GM23338 (cell line): Measurements from ENCODE around the gene EYA4. TPM values are rescaled to one million over a fixed set of nuclear protein-coding genes. Genes with fewer than 3 reads are reported as not detected.

ENCODE experiments used
- ATAC-seq: fragments of 200-7000 bp; cut with Tn5 transposase; 3 replicates; pipeline ENCODE4 v1.9.1; 2020
- DNase-seq: peaks from one replicate; pipeline ENCODE4 v3.0.0-alpha.2; 2015; ENCODE audit warnings: low spot score
- H2AFZ ChIP-seq: fragments of 200-600 bp; sonication (generic); 2 replicates; pipeline ENCODE4 v1.8.0; 2016; ENCODE audit warnings: antibody characterized with exemption, mild to moderate bottlenecking, moderate library complexity
- H3F3A ChIP-seq: fragments of 200-600 bp; sonication (generic); replicated peaks from 2 replicates; pipeline ENCODE4 v1.8.0; 2017; ENCODE audit warnings: antibody characterized with exemption, mixed run types, low read depth
- H3K27ac ChIP-seq: fragments of 200-600 bp; sonication (generic); 2 replicates; pipeline ENCODE4 v1.6.1; 2016; ENCODE audit warnings: low read depth
- H3K27me3 ChIP-seq: fragments of 200-600 bp; sonication (generic); 2 replicates; pipeline ENCODE4 v1.8.0; 2016; ENCODE audit warnings: mild to moderate bottlenecking, mixed run types, moderate library complexity; ENCODE audit not compliant: insufficient read depth
- H3K36me3 ChIP-seq: fragments of 200-600 bp; sonication (generic); 2 replicates; pipeline ENCODE4 v1.8.0; 2016; ENCODE audit warnings: mild to moderate bottlenecking; ENCODE audit not compliant: insufficient read depth
- H3K4me1 ChIP-seq: fragments of 200-600 bp; sonication (generic); 2 replicates; pipeline ENCODE4 v1.8.0; 2016; ENCODE audit warnings: mild to moderate bottlenecking, moderate library complexity; ENCODE audit not compliant: insufficient read depth
- H3K4me2 ChIP-seq: fragments of 200-600 bp; sonication (generic); 2 replicates; pipeline ENCODE4 v1.7.1; 2017; ENCODE audit warnings: mixed run types
- H3K4me3 ChIP-seq: fragments of 200-600 bp; sonication (generic); 2 replicates; pipeline ENCODE4 v1.6.1; 2016; ENCODE audit warnings: mixed run types
- H3K79me2 ChIP-seq: fragments of 200-600 bp; sonication (generic); replicated peaks from 2 replicates; pipeline ENCODE4 v1.8.0; 2017; ENCODE audit warnings: mild to moderate bottlenecking; ENCODE audit not compliant: insufficient read depth
- H3K9me2 ChIP-seq: fragments of 200-600 bp; sonication (generic); 2 replicates; pipeline ENCODE4 v1.8.0; 2017; ENCODE audit not compliant: insufficient read depth
- H4K20me1 ChIP-seq: fragments of 200-600 bp; sonication (generic); replicated peaks from 2 replicates; pipeline ENCODE4 v1.8.0; 2017; ENCODE audit warnings: mild to moderate bottlenecking; ENCODE audit not compliant: insufficient read depth
- H3K27ac Mint-ChIP-seq: 2 replicates; pipeline ENCODE4 v1.8.0; 2020; ENCODE audit warnings: inconsistent platforms, mild to moderate bottlenecking, moderate library complexity, mixed read lengths
- H3K27me3 Mint-ChIP-seq: 3 replicates; pipeline ENCODE4 v1.8.0; 2022; ENCODE audit warnings: low read depth, mild to moderate bottlenecking, moderate library complexity, mixed read lengths, inconsistent platforms; ENCODE audit not compliant: insufficient read depth, poor library complexity
- H3K36me3 Mint-ChIP-seq: 3 replicates; pipeline ENCODE4 v1.8.0; 2021; ENCODE audit warnings: low read depth, mild to moderate bottlenecking, inconsistent platforms, moderate library complexity, mixed read lengths
- H3K4me1 Mint-ChIP-seq: 3 replicates; pipeline ENCODE4 v1.8.0; 2020; ENCODE audit warnings: mild to moderate bottlenecking, inconsistent platforms, mixed read lengths
- H3K4me3 Mint-ChIP-seq: 3 replicates; pipeline ENCODE4 v1.8.0; 2021; ENCODE audit warnings: moderate library complexity, mild to moderate bottlenecking, inconsistent platforms, mixed read lengths
- H3K9me3 Mint-ChIP-seq: 3 replicates; pipeline ENCODE4 v1.8.0; 2020; ENCODE audit warnings: moderate library complexity, mild to moderate bottlenecking, inconsistent platforms, mixed read lengths
- CTCF ChIP-seq, 2 experiments: fragments of 200-600 bp in 1 of 2; sonication (generic) in 1 of 2; conservative IDR thresholded peaks; 2 replicates each; pipeline versions ENCODE4 v1.5.1 to v1.6.1; 2016 to 2017; ENCODE audit warnings: antibody characterized with exemption in 2 of 2, low read depth in 2 of 2, mild to moderate bottlenecking in 2 of 2, moderate library complexity in 1 of 2
- ETS1 ChIP-seq: IDR thresholded peaks from 2 replicates; pipeline ENCODE4 v1.6.1; 2016; ENCODE audit warnings: antibody characterized with exemption
- EZH2 ChIP-seq: fragments of 200-600 bp; sonication (generic); IDR thresholded peaks from one replicate; pipeline ENCODE4 v1.8.0; 2017; ENCODE audit warnings: antibody characterized with exemption, mild to moderate bottlenecking, low read depth; ENCODE audit not compliant: unreplicated experiment
- EZH2phosphoT487 ChIP-seq: fragments of 200-600 bp; sonication (generic); IDR thresholded peaks from one replicate; pipeline ENCODE4 v1.8.1; 2018; ENCODE audit warnings: antibody characterized with exemption; ENCODE audit not compliant: unreplicated experiment
- JUNB ChIP-seq: IDR thresholded peaks from one replicate; pipeline ENCODE4 v1.6.1; 2016; ENCODE audit warnings: antibody characterized with exemption; ENCODE audit not compliant: unreplicated experiment
- NANOG ChIP-seq: IDR thresholded peaks from 2 replicates; pipeline ENCODE4 v1.6.1; 2016; ENCODE audit warnings: antibody characterized with exemption, borderline replicate concordance
- REST ChIP-seq: IDR thresholded peaks from one replicate; pipeline ENCODE4 v1.6.1; 2018; ENCODE audit warnings: antibody characterized with exemption; ENCODE audit not compliant: unreplicated experiment
- STAT1 ChIP-seq: IDR thresholded peaks from one replicate; pipeline ENCODE4 v1.6.1; 2016; ENCODE audit warnings: antibody characterized with exemption; ENCODE audit not compliant: unreplicated experiment
- ZNF114 ChIP-seq: fragments of 250-450 bp; sonication (Bioruptor Pico); IDR thresholded peaks from 2 replicates; pipeline ENCODE4 v1.5.0; 2020; ENCODE audit warnings: mild to moderate bottlenecking, moderate library complexity
- ZNF331 ChIP-seq: fragments of 250-450 bp; sonication (Bioruptor Pico); IDR thresholded peaks from 2 replicates; pipeline ENCODE4 v1.5.0; 2020; ENCODE audit warnings: low read depth, mild to moderate bottlenecking, moderate library complexity
- polyA plus RNA-seq: library from polyadenylated mRNA; unstranded; fragments of >200 nt; fragmentation: Nextera tagmentation; extraction: Ambion mirVana; gene quantifications from 2 replicates; pipeline ENCODE4 v1.2.1, GENCODE V29; 2016
- total RNA-seq: library from RNA; depleted of rRNA; stranded (reverse); fragments of >200 nt; shearing (Covaris generic); gene quantifications from 2 replicates; pipeline ENCODE4 v1.2.3, GENCODE V29; 2014
- TF ChIP-seq, protein P1 (sequence below): fragments of 250-450 bp; sonication (Bioruptor Pico); IDR thresholded peaks from 2 replicates; pipeline ENCODE4 v1.5.0; 2020; ENCODE audit warnings: mild to moderate bottlenecking, moderate library complexity

EYA4 gene
- total and polyA plus RNA-seq, 2 experiments from 2014 or later = 0.05 to 0.21 TPM

GRCh38 chr6:133326584-133326983, 85.4 kb downstream of the EYA4 start:
- no peak overlapping the region for H3K4me2 ChIP-seq
- no peak for TF ChIP-seq ETS1
- TF ChIP-seq STAT1 = no peak
- no peak for TF ChIP-seq EZH2phosphoT487
- no peak for TF ChIP-seq EZH2
- TF ChIP-seq ZNF114 (CRISPR knock-in tag) = no peak
- TF ChIP-seq CTCF (conservative IDR thresholded peaks at IDR 0.05; ENCODE audit: low read depth in 2 of 2) = no peak
- no peak for TF ChIP-seq JUNB
- no peak for TF ChIP-seq REST
- TF ChIP-seq ZNF331 = no peak
- no peak for TF ChIP-seq NANOG
- H3K27me3 ChIP-seq = no peaks in the 10 kb centered on the region
- no peaks in the 10 kb centered on the region for H3K9me3 Mint-ChIP-seq
- H3K36me3 Mint-ChIP-seq = no peaks in the 10 kb centered on the region
- H3K4me1 ChIP-seq = no peaks in the 10 kb centered on the region
- H3K27me3 Mint-ChIP-seq = no peaks in the 10 kb centered on the region
- H3K36me3 ChIP-seq = no peaks in the 10 kb centered on the region
- no peaks in the 10 kb centered on the region for H4K20me1 ChIP-seq
- no peaks in the 10 kb centered on the region for H3K4me1 Mint-ChIP-seq
- H3K27ac ChIP-seq = no peak overlapping the region
- no peak overlapping the region for H3K4me3 ChIP-seq
- no peak for ATAC-seq
- no peak overlapping the region for H3K4me3 Mint-ChIP-seq
- H3K9me2 ChIP-seq = no peaks in the 10 kb centered on the region
- no peak overlapping the region for H2AFZ ChIP-seq
- no peak for DNase-seq
- no peak overlapping the region for H3K27ac Mint-ChIP-seq
- H3K79me2 ChIP-seq = no peaks in the 10 kb centered on the region
- H3F3A ChIP-seq = no peaks in the 10 kb centered on the region

DNA sequence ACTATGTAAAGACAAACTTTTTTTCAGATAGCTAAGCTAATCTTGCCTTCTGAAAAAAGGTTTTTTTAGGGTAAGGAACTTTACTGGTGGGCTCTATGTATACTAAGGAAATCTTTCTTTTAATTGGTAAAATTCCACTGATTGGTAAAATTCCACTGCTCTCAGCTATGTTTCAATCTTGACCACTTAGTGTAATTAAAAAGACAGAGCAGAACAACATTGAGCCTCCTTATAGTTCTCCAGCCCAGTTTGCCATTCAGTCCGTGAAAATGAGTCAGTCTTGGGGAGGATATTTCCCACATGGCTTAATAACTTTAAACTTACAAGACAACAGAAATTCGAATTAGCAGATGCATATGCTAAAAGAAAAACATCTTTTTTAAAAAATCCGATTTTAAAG, 92.7 kb downstream of the EYA4 start:
- no peaks in the 10 kb centered on the region for H3K4me1 ChIP-seq
- H3K27me3 ChIP-seq = no peaks in the 10 kb centered on the region
- DNase-seq (no peak), ATAC-seq (no peak)
- H4K20me1 ChIP-seq = no peaks in the 10 kb centered on the region
- H3F3A ChIP-seq = no peaks in the 10 kb centered on the region
- no peaks in the 10 kb centered on the region for H3K36me3 ChIP-seq
- Mint-ChIP-seq H3K9me3 (no peaks in the 10 kb centered on the region), H3K27me3 (no peaks in the 10 kb centered on the region), H3K4me3 (no peak overlapping the region), H3K4me1 (no peaks in the 10 kb centered on the region), H3K27ac (no peak overlapping the region), H3K36me3 (no peaks in the 10 kb centered on the region)
- no peak overlapping the region for H3K4me2 ChIP-seq
- no peak overlapping the region for H2AFZ ChIP-seq
- H3K79me2 ChIP-seq = no peaks in the 10 kb centered on the region
- no peaks in the 10 kb centered on the region for H3K9me2 ChIP-seq
- no peak overlapping the region for H3K27ac ChIP-seq
- no peak overlapping the region for H3K4me3 ChIP-seq
- TF ChIP-seq EZH2phosphoT487 (no peak), STAT1 (no peak)
- TF ChIP-seq, protein P1, sequence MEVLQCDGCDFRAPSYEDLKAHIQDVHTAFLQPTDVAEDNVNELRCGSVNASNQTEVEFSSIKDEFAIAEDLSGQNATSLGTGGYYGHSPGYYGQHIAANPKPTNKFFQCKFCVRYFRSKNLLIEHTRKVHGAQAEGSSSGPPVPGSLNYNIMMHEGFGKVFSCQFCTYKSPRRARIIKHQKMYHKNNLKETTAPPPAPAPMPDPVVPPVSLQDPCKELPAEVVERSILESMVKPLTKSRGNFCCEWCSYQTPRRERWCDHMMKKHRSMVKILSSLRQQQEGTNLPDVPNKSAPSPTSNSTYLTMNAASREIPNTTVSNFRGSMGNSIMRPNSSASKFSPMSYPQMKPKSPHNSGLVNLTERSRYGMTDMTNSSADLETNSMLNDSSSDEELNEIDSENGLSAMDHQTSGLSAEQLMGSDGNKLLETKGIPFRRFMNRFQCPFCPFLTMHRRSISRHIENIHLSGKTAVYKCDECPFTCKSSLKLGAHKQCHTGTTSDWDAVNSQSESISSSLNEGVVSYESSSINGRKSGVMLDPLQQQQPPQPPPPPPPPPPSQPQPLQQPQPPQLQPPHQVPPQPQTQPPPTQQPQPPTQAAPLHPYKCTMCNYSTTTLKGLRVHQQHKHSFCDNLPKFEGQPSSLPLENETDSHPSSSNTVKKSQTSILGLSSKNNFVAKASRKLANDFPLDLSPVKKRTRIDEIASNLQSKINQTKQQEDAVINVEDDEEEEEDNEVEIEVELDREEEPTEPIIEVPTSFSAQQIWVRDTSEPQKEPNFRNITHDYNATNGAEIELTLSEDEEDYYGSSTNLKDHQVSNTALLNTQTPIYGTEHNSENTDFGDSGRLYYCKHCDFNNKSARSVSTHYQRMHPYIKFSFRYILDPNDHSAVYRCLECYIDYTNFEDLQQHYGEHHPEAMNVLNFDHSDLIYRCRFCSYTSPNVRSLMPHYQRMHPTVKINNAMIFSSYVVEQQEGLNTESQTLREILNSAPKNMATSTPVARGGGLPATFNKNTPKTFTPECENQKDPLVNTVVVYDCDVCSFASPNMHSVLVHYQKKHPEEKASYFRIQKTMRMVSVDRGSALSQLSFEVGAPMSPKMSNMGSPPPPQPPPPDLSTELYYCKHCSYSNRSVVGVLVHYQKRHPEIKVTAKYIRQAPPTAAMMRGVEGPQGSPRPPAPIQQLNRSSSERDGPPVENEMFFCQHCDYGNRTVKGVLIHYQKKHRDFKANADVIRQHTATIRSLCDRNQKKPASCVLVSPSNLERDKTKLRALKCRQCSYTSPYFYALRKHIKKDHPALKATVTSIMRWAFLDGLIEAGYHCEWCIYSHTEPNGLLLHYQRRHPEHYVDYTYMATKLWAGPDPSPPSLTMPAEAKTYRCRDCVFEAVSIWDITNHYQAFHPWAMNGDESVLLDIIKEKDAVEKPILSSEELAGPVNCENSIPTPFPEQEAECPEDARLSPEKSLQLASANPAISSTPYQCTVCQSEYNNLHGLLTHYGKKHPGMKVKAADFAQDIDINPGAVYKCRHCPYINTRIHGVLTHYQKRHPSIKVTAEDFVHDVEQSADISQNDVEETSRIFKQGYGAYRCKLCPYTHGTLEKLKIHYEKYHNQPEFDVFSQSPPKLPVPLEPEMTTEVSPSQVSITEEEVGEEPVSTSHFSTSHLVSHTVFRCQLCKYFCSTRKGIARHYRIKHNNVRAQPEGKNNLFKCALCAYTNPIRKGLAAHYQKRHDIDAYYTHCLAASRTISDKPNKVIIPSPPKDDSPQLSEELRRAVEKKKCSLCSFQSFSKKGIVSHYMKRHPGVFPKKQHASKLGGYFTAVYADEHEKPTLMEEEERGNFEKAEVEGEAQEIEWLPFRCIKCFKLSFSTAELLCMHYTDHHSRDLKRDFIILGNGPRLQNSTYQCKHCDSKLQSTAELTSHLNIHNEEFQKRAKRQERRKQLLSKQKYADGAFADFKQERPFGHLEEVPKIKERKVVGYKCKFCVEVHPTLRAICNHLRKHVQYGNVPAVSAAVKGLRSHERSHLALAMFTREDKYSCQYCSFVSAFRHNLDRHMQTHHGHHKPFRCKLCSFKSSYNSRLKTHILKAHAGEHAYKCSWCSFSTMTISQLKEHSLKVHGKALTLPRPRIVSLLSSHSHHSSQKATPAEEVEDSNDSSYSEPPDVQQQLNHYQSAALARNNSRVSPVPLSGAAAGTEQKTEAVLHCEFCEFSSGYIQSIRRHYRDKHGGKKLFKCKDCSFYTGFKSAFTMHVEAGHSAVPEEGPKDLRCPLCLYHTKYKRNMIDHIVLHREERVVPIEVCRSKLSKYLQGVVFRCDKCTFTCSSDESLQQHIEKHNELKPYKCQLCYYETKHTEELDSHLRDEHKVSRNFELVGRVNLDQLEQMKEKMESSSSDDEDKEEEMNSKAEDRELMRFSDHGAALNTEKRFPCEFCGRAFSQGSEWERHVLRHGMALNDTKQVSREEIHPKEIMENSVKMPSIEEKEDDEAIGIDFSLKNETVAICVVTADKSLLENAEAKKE (CRISPR knock-in tag) = no peak
